HG03159 (cell line): ENCODE data around the gene PTPRA.
"Not testable (repeated sequence)": the region's sequence is repeated elsewhere in the genome, so short reads cannot be mapped to it uniquely, and the experiment has no call there.

ENCODE experiments used
- ATAC-seq: cut with Tn5 transposase; IDR thresholded peaks from one replicate; pipeline ENCODE4 v1.9.1; 2021; ENCODE audit warnings: mild to moderate bottlenecking, moderate library complexity; ENCODE audit not compliant: unreplicated experiment

PTPRA gene

GRCh38 chr20:2873010-2873746 lies at the start of gene PTPRA:
Gene PTPRA (plus strand): TSS chr20:2873481. CDS start chr20:2964278, 90,797 bp downstream.
- ATAC-seq = peak; percentile 89

- ATAC-seq = no peak
Observed at GRCh38 chr20:2825761-2826160, 47.5 kb upstream of the PTPRA start.

- no peak for ATAC-seq
Observed at GRCh38 chr20:2826655-2827054, 46.6 kb upstream of the PTPRA start.

GRCh38 chr20:2829376-2829775 lies 43.9 kb upstream of the PTPRA start:
- ATAC-seq = no peak

GRCh38 chr20:2831206-2831605 lies 42.1 kb upstream of the PTPRA start:
- ATAC-seq = not testable (repeated sequence)

- no peak for ATAC-seq
Observed at GRCh38 chr20:2833761-2834160, 39.5 kb upstream of the PTPRA start.

GRCh38 chr20:2834401-2835110 lies 38.7 kb upstream of the PTPRA start:
- ATAC-seq = no peak

GRCh38 chr20:2835331-2835796 lies 37.9 kb upstream of the PTPRA start:
- ATAC-seq = no peak

- ATAC-seq = no peak
Observed at GRCh38 chr20:2836035-2836434, 37.2 kb upstream of the PTPRA start.

- ATAC-seq = no peak
Observed at GRCh38 chr20:2837221-2837960, 35.9 kb upstream of the PTPRA start.

- no peak for ATAC-seq
Observed at GRCh38 chr20:2838170-2838797, 35.0 kb upstream of the PTPRA start.

- no peak for ATAC-seq
Observed at GRCh38 chr20:2838847-2839671, 34.2 kb upstream of the PTPRA start.

GRCh38 chr20:2839732-2840137 lies 33.5 kb upstream of the PTPRA start:
- no peak for ATAC-seq

GRCh38 chr20:2840138-2840966 lies 32.9 kb upstream of the PTPRA start, which contains the start of the genes PCED1A and VPS16:
Gene PCED1A (minus strand): TSS chr20:2840655. CDS start chr20:2839912, 743 bp downstream.
Gene VPS16 (plus strand): TSS chr20:2840745. CDS start chr20:2840775, 30 bp downstream.
- ATAC-seq = peak; percentile 96

GRCh38 chr20:2840967-2841531 lies 32.2 kb upstream of the PTPRA start:
- peak; percentile 36 for ATAC-seq

GRCh38 chr20:2845607-2846006 lies 27.7 kb upstream of the PTPRA start:
- ATAC-seq = no peak

- no peak for ATAC-seq
Observed at GRCh38 chr20:2846698-2847097, 26.6 kb upstream of the PTPRA start.

- no peak for ATAC-seq
Observed at GRCh38 chr20:2847802-2848201, 25.5 kb upstream of the PTPRA start.

GRCh38 chr20:2849529-2849928 lies 23.8 kb upstream of the PTPRA start:
- ATAC-seq = no peak
